Neuronal stem cell (in vitro differentiated cells): Measurements from ENCODE around the gene MOCS2.

Experiments used
- DNase-seq: peaks from one replicate; pipeline ENCODE4 v3.0.0-alpha.2; 2013; ENCODE audit warnings: low spot score
- H2AFZ ChIP-seq: one replicate; pipeline ENCODE4 v1.6.1; 2013; ENCODE audit warnings: mild to moderate bottlenecking, low read length, inconsistent platforms
- H2AK5ac ChIP-seq: 2 replicates; pipeline ENCODE4 v1.6.1; 2013; ENCODE audit warnings: low read depth, mild to moderate bottlenecking, inconsistent platforms, low read length, moderate library complexity, mixed read lengths
- H2BK120ac ChIP-seq: 2 replicates; pipeline ENCODE4 v1.6.1; 2013; ENCODE audit warnings: low read depth, mild to moderate bottlenecking, inconsistent platforms, low read length, moderate library complexity, mixed read lengths
- H2BK12ac ChIP-seq: one replicate; pipeline ENCODE4 v1.6.1; 2013; ENCODE audit warnings: low read length, inconsistent platforms
- H2BK15ac ChIP-seq: 2 replicates; pipeline ENCODE4 v1.6.1; 2013; ENCODE audit warnings: mild to moderate bottlenecking, low read length, inconsistent platforms, mixed read lengths
- H2BK5ac ChIP-seq: one replicate; pipeline ENCODE4 v1.6.1; 2013; ENCODE audit warnings: inconsistent platforms, mild to moderate bottlenecking, low read length, moderate library complexity
- H3K14ac ChIP-seq: one replicate; pipeline ENCODE4 v1.6.1; 2013; ENCODE audit warnings: low read length, inconsistent platforms
- H3K18ac ChIP-seq: 2 replicates; pipeline ENCODE4 v1.6.1; 2013; ENCODE audit warnings: low read length, inconsistent platforms
- H3K23ac ChIP-seq: 2 replicates; pipeline ENCODE4 v1.6.1; 2013; ENCODE audit warnings: low read depth, mild to moderate bottlenecking, mixed read lengths, low read length, inconsistent platforms; ENCODE audit not compliant: poor library complexity
- H3K27ac ChIP-seq: replicated peaks from 3 replicates; pipeline ENCODE4 v1.5.1; 2013; ENCODE audit warnings: low read length, inconsistent platforms
- H3K27me3 ChIP-seq, 3 experiments: 2 replicates each; pipeline ENCODE4 v1.6.1; 2013; ENCODE audit warnings: low read length in 3 of 3, mild to moderate bottlenecking in 2 of 3, inconsistent platforms in 1 of 3, low read depth in 1 of 3, mixed read lengths in 1 of 3, moderate library complexity in 1 of 3; ENCODE audit not compliant: control insufficient read depth in 3 of 3, insufficient read depth in 3 of 3
- H3K36me3 ChIP-seq, 2 donors: replicated peaks in 1 of 2; 2 replicates each; pipeline ENCODE4 v1.6.1; 2013; ENCODE audit warnings: low read length in 2 of 2; ENCODE audit not compliant: control insufficient read depth in 2 of 2, insufficient read depth in 2 of 2
- H3K4ac ChIP-seq: 2 replicates; pipeline ENCODE4 v1.6.1; 2013; ENCODE audit warnings: inconsistent platforms, mild to moderate bottlenecking, low read length, moderate library complexity
- H3K4me1 ChIP-seq, 2 donors: 1 replicate in 1 of 2; 2 replicates in 1 of 2; pipeline ENCODE4 v1.6.1; 2013; ENCODE audit warnings: low read length in 2 of 2, low read depth in 1 of 2; ENCODE audit not compliant: control insufficient read depth in 2 of 2, insufficient read depth in 1 of 2
- H3K4me2 ChIP-seq: one replicate; pipeline ENCODE4 v1.6.1; 2013; ENCODE audit warnings: mild to moderate bottlenecking, low read length, inconsistent platforms; ENCODE audit not compliant: insufficient read depth, poor library complexity, severe bottlenecking
- H3K4me3 ChIP-seq, 2 donors: 2 replicates each; pipeline ENCODE4 v1.5.1; 2013; ENCODE audit warnings: low read length in 2 of 2, mild to moderate bottlenecking in 2 of 2, inconsistent platforms in 1 of 2, moderate library complexity in 1 of 2
- H3K79me1 ChIP-seq: one replicate; pipeline ENCODE4 v1.6.1; 2013; ENCODE audit warnings: low read depth, mild to moderate bottlenecking, inconsistent platforms, low read length, moderate library complexity
- H3K9ac ChIP-seq: one replicate; pipeline ENCODE4 v1.6.1; 2013; ENCODE audit warnings: mild to moderate bottlenecking, low read depth, low read length, inconsistent platforms; ENCODE audit not compliant: poor library complexity
- H3K9me3 ChIP-seq, 2 donors: replicated peaks in 1 of 2; 2 replicates each; pipeline versions ENCODE3 to v1.6.1; 2013; ENCODE audit warnings: low read length in 2 of 2, mild to moderate bottlenecking in 2 of 2, inconsistent platforms in 1 of 2, low read depth in 1 of 2, mixed read lengths in 1 of 2, moderate library complexity in 1 of 2; ENCODE audit not compliant: control insufficient read depth in 2 of 2, insufficient read depth in 1 of 2
- H4K8ac ChIP-seq: one replicate; pipeline ENCODE4 v1.6.1; 2013; ENCODE audit warnings: low read depth, mild to moderate bottlenecking, inconsistent platforms, low read length, moderate library complexity
- H4K91ac ChIP-seq: one replicate; pipeline ENCODE4 v1.6.1; 2013; ENCODE audit warnings: low read length, low read depth, mild to moderate bottlenecking, inconsistent platforms; ENCODE audit not compliant: poor library complexity
- WGBS, 2 donors: extraction: QIAGEN DNeasy Blood & Tissue Kit; methylation state at CpG; one replicate each; pipeline ENCODE4 v1.1.7; 2013; ENCODE audit warnings: missing lambda C conversion rate in 2 of 2, mixed read lengths in 1 of 2; ENCODE audit not compliant: insufficient read length in 2 of 2, insufficient replicate concordance in 1 of 2; ENCODE audit errors: extremely low coverage in 2 of 2; 5-methylcytosine and 5-hydroxymethylcytosine counted together

The MOCS2 gene

GRCh38 chr5:53053364-53053763 lies 56.2 kb downstream of the MOCS2 start:
- no peaks in the 10 kb centered on the region for H3K36me3 ChIP-seq
- no peaks in the 10 kb centered on the region for H3K27me3 ChIP-seq
- no peak overlapping the region for H3K4me3 ChIP-seq
- no peak overlapping the region for H2BK12ac ChIP-seq
- no peak overlapping the region for H4K91ac ChIP-seq
- no peaks in the 10 kb centered on the region for H3K79me1 ChIP-seq
- H3K18ac ChIP-seq, result no peak overlapping the region
- DNase-seq, result no peak
- no peak overlapping the region for H3K27ac ChIP-seq
- H3K14ac ChIP-seq, result no peak overlapping the region
- no peaks in the 10 kb centered on the region for H3K9me3 ChIP-seq
- H2BK120ac ChIP-seq, result no peak overlapping the region
- H2AFZ ChIP-seq, result peak overlapping the region; percentile 73
- no peak overlapping the region for H3K23ac ChIP-seq
- H3K9ac ChIP-seq, result no peak overlapping the region
- H4K8ac ChIP-seq, result no peak overlapping the region
- H3K4ac ChIP-seq, result no peak overlapping the region
- H3K4me1 ChIP-seq, result peaks cover 3 to 9% of the 10 kb centered on the region in 2 donors
- H3K4me2 ChIP-seq, result no peak overlapping the region
- H2BK15ac ChIP-seq, result no peak overlapping the region
- WGBS, 2 donors, result no CpG with 5 or more reads among the region's 4 CpGs
- H2BK5ac ChIP-seq, result no peak overlapping the region
- H2AK5ac ChIP-seq, result no peak overlapping the region

- Histone ChIP-seq H4K8ac (no peak overlapping the region), H3K36me3 (no peaks in the 10 kb centered on the region), H3K4me3 (no peak overlapping the region), H4K91ac (no peak overlapping the region), H3K4me2 (no peak overlapping the region), H3K4ac (no peak overlapping the region), H3K23ac (no peak overlapping the region), H3K14ac (no peak overlapping the region), H3K27me3 (no peaks in the 10 kb centered on the region), H3K9me3 (no peaks in the 10 kb centered on the region), H3K79me1 (no peaks in the 10 kb centered on the region), H2BK5ac (no peak overlapping the region), H2BK15ac (no peak overlapping the region), H2BK120ac (no peak overlapping the region), H3K18ac (no peak overlapping the region), H2BK12ac (no peak overlapping the region), H2AK5ac (no peak overlapping the region), H3K27ac (no peak overlapping the region), H2AFZ (no peak overlapping the region), H3K4me1 (peaks cover 3 to 9% of the 10 kb centered on the region in 2 donors), H3K9ac (no peak overlapping the region)
- WGBS, 2 donors, result no CpG with 5 or more reads among the region's 2 CpGs
- DNase-seq, result no peak
These were observed 57.1 kb downstream of the MOCS2 start for GRCh38 chr5:53052499-53052898.

- no peak overlapping the region for H3K14ac ChIP-seq
- no peak overlapping the region for H3K9ac ChIP-seq
- H3K27me3 ChIP-seq, result no peaks in the 10 kb centered on the region
- no peak overlapping the region for H2BK15ac ChIP-seq
- H2BK5ac ChIP-seq, result no peak overlapping the region
- H3K23ac ChIP-seq, result no peak overlapping the region
- no peak overlapping the region for H3K27ac ChIP-seq
- H4K91ac ChIP-seq, result no peak overlapping the region
- no peak for DNase-seq
- H4K8ac ChIP-seq, result no peak overlapping the region
- H3K36me3 ChIP-seq, result no peaks in the 10 kb centered on the region
- H3K18ac ChIP-seq, result no peak overlapping the region
- H3K9me3 ChIP-seq, result no peaks in the 10 kb centered on the region
- H3K79me1 ChIP-seq, result no peaks in the 10 kb centered on the region
- no peak overlapping the region for H3K4me2 ChIP-seq
- H2BK12ac ChIP-seq, result no peak overlapping the region
- no peak overlapping the region for H3K4me3 ChIP-seq
- no peak overlapping the region for H2BK120ac ChIP-seq
- H2AFZ ChIP-seq, result no peak overlapping the region
- H3K4me1 ChIP-seq, result peaks cover 0 to 6% of the 10 kb centered on the region in 2 donors
- no peak overlapping the region for H3K4ac ChIP-seq
- H2AK5ac ChIP-seq, result no peak overlapping the region
- WGBS, 2 donors, result no CpG with 5 or more reads among the region's 2 CpGs
These were observed 61.3 kb downstream of the MOCS2 start for GRCh38 chr5:53048248-53048647.
